GM19351 (cell line): ENCODE data around the gene ARHGAP21.
A peak's percentile ranks its signal among the peaks of the same experiment; 100 is the strongest.

Source experiments
- ATAC-seq: cut with Tn5 transposase; IDR thresholded peaks from one replicate; pipeline ENCODE4 v1.9.1; 2021; ENCODE audit warnings: mild to moderate bottlenecking, moderate library complexity; ENCODE audit not compliant: unreplicated experiment

Gene ARHGAP21

GRCh38 chr10:24722676-24723385, 856 bp downstream of the ARHGAP21 start:
- ATAC-seq: peak; percentile 26

- no peak for ATAC-seq
Observed at GRCh38 chr10:24722131-24722675, 1.5 kb downstream of the ARHGAP21 start.

- no peak for ATAC-seq
Observed at GRCh38 chr10:24721229-24722106, 2.2 kb downstream of the ARHGAP21 start.

GRCh38 chr10:24720096-24720495, 3.6 kb downstream of the ARHGAP21 start:
- no peak for ATAC-seq

GRCh38 chr10:24718031-24718855, 5.4 kb downstream of the ARHGAP21 start:
- ATAC-seq: no peak

GRCh38 chr10:24716295-24716694, 7.4 kb downstream of the ARHGAP21 start:
- no peak for ATAC-seq

GRCh38 chr10:24715246-24715769, 8.4 kb downstream of the ARHGAP21 start:
- no peak for ATAC-seq

GRCh38 chr10:24713086-24713485, 10.6 kb downstream of the ARHGAP21 start:
- ATAC-seq: no peak

- no peak for ATAC-seq
Observed at GRCh38 chr10:24711465-24711864, 12.2 kb downstream of the ARHGAP21 start.

GRCh38 chr10:24708081-24708480, 15.6 kb downstream of the ARHGAP21 start:
- no peak for ATAC-seq

GRCh38 chr10:24707445-24707844, 16.2 kb downstream of the ARHGAP21 start:
- peak; percentile 87 for ATAC-seq

- ATAC-seq: no peak
Observed at GRCh38 chr10:24706479-24707118, 17.1 kb downstream of the ARHGAP21 start.

GRCh38 chr10:24703700-24704099, 20.0 kb downstream of the ARHGAP21 start:
- no peak for ATAC-seq

- ATAC-seq: peak; percentile 90
Observed at GRCh38 chr10:24701447-24701846, 22.2 kb downstream of the ARHGAP21 start.

- no peak for ATAC-seq
Observed at GRCh38 chr10:24700948-24701347, 22.7 kb downstream of the ARHGAP21 start.

GRCh38 chr10:24698270-24698669, 25.4 kb downstream of the ARHGAP21 start:
- no peak for ATAC-seq

GRCh38 chr10:24697080-24697479, 26.6 kb downstream of the ARHGAP21 start:
- ATAC-seq: no peak

GRCh38 chr10:24695452-24695851, 28.2 kb downstream of the ARHGAP21 start:
- no peak for ATAC-seq

GRCh38 chr10:24694086-24694485, 29.6 kb downstream of the ARHGAP21 start:
- ATAC-seq: no peak

GRCh38 chr10:24690961-24691512, 32.6 kb downstream of the ARHGAP21 start:
- ATAC-seq: no peak
